Keratinocyte (primary cell): ENCODE results near the gene CCM2.

Experiments used
- EZH2 ChIP-seq: IDR thresholded peaks from one replicate; pipeline ENCODE4 v1.6.1; 2012; ENCODE audit warnings: inconsistent platforms, mild to moderate bottlenecking, low read length, moderate library complexity
- TF ChIP-seq, protein P1 (sequence below), 3 experiments: IDR thresholded peaks in 1 of 3; conservative IDR thresholded peaks in 1 of 3; optimal IDR thresholded peaks in 1 of 3; 2 replicates in 2 of 3; 3 replicates in 1 of 3; pipeline versions ENCODE3 to v1.5.1; 2011; ENCODE audit warnings: low read length in 3 of 3, mild to moderate bottlenecking in 3 of 3, moderate library complexity in 2 of 3, control low read depth in 1 of 3, inconsistent platforms in 1 of 3; ENCODE audit not compliant: insufficient read depth in 2 of 3; ENCODE audit errors: extremely low read depth in 1 of 3

DNA sequence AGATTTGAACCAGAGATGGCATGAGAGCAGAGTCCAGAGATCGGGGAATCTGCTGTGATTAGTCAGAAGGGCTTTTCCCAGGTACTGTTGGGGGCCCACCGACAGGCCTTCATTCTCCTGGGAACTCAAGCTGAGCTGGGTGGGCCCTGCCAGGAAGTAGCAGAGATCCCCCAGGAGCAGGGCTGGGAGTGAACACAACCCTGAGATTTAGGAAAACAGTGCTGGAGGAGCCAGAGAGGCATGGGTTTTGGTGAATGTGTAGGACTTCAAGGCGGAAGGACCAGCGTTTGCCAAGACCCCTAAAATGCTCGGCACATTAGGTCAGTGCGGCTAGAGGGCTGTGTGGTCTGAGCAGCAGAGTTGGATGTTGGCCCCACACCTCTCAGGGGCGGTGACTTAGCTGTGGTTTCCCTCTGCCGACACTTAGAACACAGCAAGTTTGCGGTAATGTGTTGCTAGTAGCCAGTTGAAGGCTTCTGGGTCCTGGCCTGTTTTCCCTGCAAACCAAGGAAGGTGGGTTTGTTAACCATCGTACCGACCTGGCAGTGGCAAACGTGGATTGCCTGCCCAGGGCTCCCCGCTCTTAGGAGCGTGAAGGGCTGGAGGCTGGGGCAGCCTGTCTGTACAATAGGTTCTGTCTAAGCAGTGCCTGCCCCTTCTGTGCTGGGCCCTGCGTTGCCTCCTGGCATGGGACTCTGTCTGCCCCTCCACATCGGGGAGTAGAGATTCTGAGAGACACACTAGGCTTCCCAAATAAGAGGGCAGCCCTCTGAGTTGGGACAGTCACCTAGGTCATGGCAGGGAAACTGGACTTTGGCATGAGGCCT, 74.7 kb downstream of the CCM2 start:
- TF ChIP-seq EZH2: no peak
- TF ChIP-seq, protein P1, sequence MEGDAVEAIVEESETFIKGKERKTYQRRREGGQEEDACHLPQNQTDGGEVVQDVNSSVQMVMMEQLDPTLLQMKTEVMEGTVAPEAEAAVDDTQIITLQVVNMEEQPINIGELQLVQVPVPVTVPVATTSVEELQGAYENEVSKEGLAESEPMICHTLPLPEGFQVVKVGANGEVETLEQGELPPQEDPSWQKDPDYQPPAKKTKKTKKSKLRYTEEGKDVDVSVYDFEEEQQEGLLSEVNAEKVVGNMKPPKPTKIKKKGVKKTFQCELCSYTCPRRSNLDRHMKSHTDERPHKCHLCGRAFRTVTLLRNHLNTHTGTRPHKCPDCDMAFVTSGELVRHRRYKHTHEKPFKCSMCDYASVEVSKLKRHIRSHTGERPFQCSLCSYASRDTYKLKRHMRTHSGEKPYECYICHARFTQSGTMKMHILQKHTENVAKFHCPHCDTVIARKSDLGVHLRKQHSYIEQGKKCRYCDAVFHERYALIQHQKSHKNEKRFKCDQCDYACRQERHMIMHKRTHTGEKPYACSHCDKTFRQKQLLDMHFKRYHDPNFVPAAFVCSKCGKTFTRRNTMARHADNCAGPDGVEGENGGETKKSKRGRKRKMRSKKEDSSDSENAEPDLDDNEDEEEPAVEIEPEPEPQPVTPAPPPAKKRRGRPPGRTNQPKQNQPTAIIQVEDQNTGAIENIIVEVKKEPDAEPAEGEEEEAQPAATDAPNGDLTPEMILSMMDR (optimal IDR thresholded peaks at IDR 0.05 in 1 of 3, IDR thresholded peaks at IDR 0.05 in 1 of 3, conservative IDR thresholded peaks at IDR 0.05 in 1 of 3; ENCODE audit: extremely low read depth in 1 of 3, insufficient read depth in 2 of 3, low read length in 3 of 3): no peak
